ENCODE results near the gene INSYN2B. TPM values are rescaled to one million over a fixed set of nuclear protein-coding genes. Genes with fewer than 3 reads are reported as not detected.

Gene INSYN2B
- total RNA-seq, 1 donor from 2014 or later = 0.35 TPM

- no peaks in the 10 kb centered on the region for H3K9me3 Mint-ChIP-seq
- no peak for TF ChIP-seq CTCF (conservative IDR thresholded peaks at IDR 0.05)
- DNase-seq (ENCODE audit: low read depth, low spot score) = no peak
- H3K4me3 Mint-ChIP-seq = no peak overlapping the region
- no peak overlapping the region for H3K27ac Mint-ChIP-seq (ENCODE audit: unreplicated experiment)
- H3K36me3 Mint-ChIP-seq (ENCODE audit: low read depth) = no peaks in the 10 kb centered on the region
- no peaks in the 10 kb centered on the region for H3K27me3 Mint-ChIP-seq (ENCODE audit: low read depth)
- no peaks in the 10 kb centered on the region for H3K4me1 Mint-ChIP-seq
Measured at GRCh38 chr5:169999621-170000020, 19.3 kb upstream of the INSYN2B start.

DNA sequence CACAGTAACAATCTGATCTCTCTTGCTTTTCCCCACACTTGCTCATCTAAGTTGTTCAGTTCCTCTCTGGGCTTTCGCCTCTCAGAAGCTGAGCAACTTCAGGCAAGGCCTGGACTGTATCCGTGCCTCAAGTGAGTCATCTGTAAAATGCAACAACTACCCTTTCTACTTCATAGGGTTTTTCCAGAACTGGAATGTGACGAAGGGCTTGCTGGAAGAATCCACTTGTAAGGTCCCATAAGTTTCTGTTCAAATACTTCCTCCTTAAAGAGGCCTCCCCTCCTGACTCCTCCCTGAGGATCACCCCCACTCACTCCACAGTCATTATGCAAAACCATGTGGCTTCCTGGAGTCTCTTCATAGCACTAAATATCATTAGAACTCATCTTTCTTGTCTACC, 17.5 kb upstream of the INSYN2B start:
- Mint-ChIP-seq H3K4me1 (peaks cover 5% of the 10 kb centered on the region), H3K4me3 (no peak overlapping the region), H3K27ac (ENCODE audit: unreplicated experiment) (no peak overlapping the region), H3K27me3 (ENCODE audit: low read depth) (no peaks in the 10 kb centered on the region), H3K36me3 (ENCODE audit: low read depth) (no peaks in the 10 kb centered on the region), H3K9me3 (no peaks in the 10 kb centered on the region)
- DNase-seq (ENCODE audit: low read depth, low spot score) = no peak
- TF ChIP-seq CTCF (conservative IDR thresholded peaks at IDR 0.05) = no peak

DNA sequence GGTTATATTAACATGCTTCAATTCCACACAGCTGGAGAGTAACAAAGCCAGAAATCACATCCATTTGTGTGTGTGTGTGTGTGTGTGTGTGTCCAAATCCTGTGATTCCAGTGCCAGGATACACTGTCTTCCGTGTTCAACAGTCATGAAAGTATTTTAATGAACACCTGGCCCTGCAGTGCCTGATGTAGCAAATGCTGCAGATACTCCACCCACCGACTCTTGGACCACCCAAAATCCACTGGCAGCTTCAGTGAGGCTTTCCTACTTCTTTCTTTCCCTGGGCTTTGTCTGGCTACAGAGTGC, 13.1 kb upstream of the INSYN2B start:
- Mint-ChIP-seq H3K36me3 (ENCODE audit: low read depth) (no peaks in the 10 kb centered on the region), H3K27ac (ENCODE audit: unreplicated experiment) (no peak overlapping the region), H3K27me3 (ENCODE audit: low read depth) (no peaks in the 10 kb centered on the region), H3K4me3 (no peak overlapping the region), H3K9me3 (no peaks in the 10 kb centered on the region), H3K4me1 (peaks cover 7% of the 10 kb centered on the region)
- TF ChIP-seq CTCF (conservative IDR thresholded peaks at IDR 0.05) = no peak
- no peak for DNase-seq (ENCODE audit: low read depth, low spot score)

- no peak for TF ChIP-seq CTCF (conservative IDR thresholded peaks at IDR 0.05)
- DNase-seq (ENCODE audit: low read depth, low spot score) = no peak
- no peaks in the 10 kb centered on the region for H3K36me3 Mint-ChIP-seq (ENCODE audit: low read depth)
- H3K27ac Mint-ChIP-seq (ENCODE audit: unreplicated experiment) = no peak overlapping the region
- no peak overlapping the region for H3K4me3 Mint-ChIP-seq
- no peaks in the 10 kb centered on the region for H3K9me3 Mint-ChIP-seq
- H3K4me1 Mint-ChIP-seq = peaks cover 7% of the 10 kb centered on the region
- H3K27me3 Mint-ChIP-seq (ENCODE audit: low read depth) = no peaks in the 10 kb centered on the region
Measured at GRCh38 chr5:169992789-169993484, 12.6 kb upstream of the INSYN2B start.

DNA sequence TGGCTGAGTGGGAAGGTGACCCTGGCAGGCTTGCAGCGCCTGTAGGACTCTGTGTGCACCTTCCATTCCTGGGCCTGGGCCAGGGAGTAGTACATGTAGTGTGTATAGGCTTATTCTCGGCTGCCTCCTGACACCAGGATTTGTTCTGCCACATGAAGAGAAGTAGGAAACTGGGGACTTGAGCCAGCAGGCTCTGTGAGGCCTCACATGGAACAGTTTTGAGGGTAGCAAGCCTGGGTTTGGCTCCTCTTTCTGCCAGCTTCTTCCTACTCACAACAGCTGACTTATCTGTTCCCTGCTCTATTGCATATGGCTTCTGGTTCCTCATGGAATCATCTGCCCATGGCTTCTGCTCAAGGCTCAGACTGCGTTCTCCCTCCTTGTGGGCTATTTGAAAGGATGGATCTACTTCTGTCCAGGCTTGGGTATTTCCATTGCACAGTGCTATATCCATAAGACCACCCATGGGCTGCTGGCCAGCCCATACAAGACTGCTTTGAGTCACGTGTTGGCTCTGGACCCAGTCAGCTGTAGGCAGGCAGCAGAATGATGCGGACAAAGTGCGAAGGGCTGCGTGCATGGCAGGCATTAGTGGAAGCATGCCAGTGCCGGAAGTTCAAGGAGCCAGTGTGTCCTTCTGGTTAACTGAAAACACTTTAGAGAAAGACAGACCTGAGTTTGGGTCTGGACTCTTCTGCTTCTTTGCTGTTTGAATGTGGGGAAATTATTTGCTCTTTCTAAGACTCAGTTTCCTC, 11.0 kb upstream of the INSYN2B start:
- peaks cover 6% of the 10 kb centered on the region for H3K27me3 Mint-ChIP-seq (ENCODE audit: low read depth)
- H3K36me3 Mint-ChIP-seq (ENCODE audit: low read depth) = no peaks in the 10 kb centered on the region
- DNase-seq (ENCODE audit: low read depth, low spot score) = no peak
- no peak for TF ChIP-seq CTCF (conservative IDR thresholded peaks at IDR 0.05)
- no peak overlapping the region for H3K27ac Mint-ChIP-seq (ENCODE audit: unreplicated experiment)
- no peak overlapping the region for H3K4me3 Mint-ChIP-seq
- H3K4me1 Mint-ChIP-seq = peaks cover 7% of the 10 kb centered on the region
- no peaks in the 10 kb centered on the region for H3K9me3 Mint-ChIP-seq
